Inflammatory macrophage treated with lipopolysaccharide for 1 hour (primary cell): ENCODE data around the gene TMEM164.
"Not testable (repeated sequence)": the region's sequence is repeated elsewhere in the genome, so short reads cannot be mapped to it uniquely, and the experiment has no call there.

Experiments used
- DNase-seq, 2 donors: peaks; one replicate each; pipeline ENCODE4 v3.0.0-alpha.2; 2020 to 2022

The TMEM164 gene

DNA sequence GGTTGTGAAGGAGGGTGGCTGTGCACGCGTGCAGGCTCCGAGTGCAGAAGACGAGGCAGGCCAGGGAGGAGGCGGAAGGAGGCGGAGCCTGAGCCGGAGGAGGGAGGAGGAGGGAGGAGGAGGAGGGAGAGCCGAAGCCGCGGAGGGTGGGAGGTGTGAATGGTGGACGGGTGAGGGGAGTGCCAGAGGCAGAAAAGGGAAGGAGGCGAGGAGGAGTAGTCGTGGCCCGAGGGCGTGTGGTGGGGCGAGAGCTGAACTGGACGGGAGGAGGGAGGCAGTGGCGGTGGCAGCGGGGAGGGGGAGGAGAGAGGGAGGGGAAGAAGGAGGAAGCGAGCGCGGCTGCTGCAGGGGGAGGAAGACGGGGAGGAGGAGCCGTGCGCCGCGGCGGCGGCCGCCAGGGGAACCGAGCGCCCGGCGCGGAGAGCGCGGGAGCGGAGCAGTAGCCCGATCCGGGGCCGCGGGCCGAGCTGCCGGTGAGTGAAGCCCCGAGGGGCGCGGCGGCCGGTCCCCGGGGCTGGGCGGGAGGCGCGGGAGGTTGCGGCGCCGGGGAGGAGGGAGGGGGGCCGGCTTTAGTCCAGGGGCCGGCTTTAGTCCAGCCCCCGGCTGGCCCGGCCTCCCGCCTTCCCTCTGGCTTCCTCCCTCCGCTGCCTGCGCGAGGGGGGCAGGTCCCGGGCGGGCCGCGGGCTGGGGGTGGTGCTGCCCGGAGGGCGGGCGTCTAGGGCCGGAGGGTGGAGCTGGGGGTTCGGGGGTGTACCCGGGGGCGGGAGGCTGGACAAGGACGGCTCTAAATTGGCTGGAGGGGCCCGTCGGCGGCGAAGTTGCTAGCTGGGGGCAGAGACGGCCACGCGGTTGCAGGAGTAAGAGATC, at the start of gene TMEM164:
TMEM164 (plus strand) TSS at position 815 of the 867 bp plus-strand sequence. CDS start 661 bp downstream, outside the sequence.
- DNase-seq = peak; percentile 57 to 61

GRCh38 chrX:109954333-109954732, 48.6 kb upstream of the TMEM164 start:
- no peak for DNase-seq

GRCh38 chrX:109954955-109955354, 48.0 kb upstream of the TMEM164 start:
- no peak for DNase-seq

GRCh38 chrX:109958266-109958665, 44.6 kb upstream of the TMEM164 start:
- DNase-seq = no peak

DNA sequence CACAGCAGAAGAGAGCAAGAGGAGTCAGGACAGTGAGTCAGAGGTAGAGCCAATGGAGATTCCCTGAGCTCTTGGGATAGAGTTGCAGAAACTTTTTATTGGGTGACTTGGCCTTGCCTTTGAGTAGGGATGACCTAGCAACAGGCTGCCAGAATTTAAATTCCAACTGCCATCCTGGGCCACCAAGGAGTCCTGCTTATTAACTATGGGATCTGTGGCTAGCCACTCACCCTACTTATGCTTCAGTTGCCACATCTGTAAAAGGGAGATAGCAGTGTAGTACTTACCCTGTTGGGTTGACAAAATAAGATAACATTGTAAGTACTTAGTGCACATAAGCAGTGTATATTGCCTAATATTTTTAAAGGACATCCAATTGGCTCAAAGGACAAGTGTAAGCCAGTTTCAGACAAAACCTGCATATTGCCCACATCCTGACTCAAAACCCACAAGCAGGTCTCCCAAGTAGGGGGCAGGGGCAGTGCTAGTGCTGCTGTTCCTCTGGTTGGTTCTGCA, 43.5 kb upstream of the TMEM164 start:
- no peak for DNase-seq

DNA sequence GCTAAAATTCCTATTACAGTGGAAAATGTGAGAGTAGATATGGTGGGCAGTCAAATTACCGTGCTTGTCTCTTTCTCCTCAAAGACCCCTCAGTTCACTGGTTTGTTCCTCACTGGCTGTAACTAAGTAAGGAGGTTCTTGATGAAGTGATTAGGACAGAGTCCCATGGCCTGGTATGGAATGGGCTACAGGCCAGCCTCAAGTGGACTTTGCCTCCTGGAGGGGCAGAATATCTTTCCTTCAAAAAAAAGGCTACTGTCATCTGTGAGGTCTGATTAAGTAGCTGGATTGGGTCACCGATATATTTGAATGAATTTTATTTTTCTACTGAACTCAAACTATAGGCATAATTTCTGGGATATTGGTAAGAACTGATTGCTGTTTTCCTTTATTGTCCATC, 38.5 kb upstream of the TMEM164 start:
- no peak for DNase-seq

DNA sequence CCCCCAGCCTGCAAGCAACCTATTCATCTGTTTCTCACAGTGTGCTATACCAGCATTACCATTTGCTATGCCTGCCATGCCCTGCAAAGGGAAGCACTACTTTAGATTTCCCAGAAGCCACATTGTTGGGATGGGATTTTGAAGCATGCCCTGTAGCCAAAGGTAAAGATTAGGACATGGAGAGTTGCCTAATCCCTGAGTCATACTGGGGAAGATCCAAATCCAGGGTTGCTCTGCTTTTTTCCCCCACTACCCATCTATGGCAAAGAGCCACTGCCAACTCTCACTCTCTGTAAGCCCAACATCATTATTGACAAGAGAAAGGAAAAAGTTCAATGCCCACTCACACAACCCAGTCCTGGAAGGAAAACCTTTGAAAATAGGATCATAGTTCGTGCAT, 36.7 kb upstream of the TMEM164 start:
- DNase-seq = no peak

GRCh38 chrX:109967156-109967555, 35.8 kb upstream of the TMEM164 start:
- DNase-seq = no peak

- not testable (repeated sequence) for DNase-seq
These were observed 32.1 kb upstream of the TMEM164 start for GRCh38 chrX:109970841-109971240.

DNA sequence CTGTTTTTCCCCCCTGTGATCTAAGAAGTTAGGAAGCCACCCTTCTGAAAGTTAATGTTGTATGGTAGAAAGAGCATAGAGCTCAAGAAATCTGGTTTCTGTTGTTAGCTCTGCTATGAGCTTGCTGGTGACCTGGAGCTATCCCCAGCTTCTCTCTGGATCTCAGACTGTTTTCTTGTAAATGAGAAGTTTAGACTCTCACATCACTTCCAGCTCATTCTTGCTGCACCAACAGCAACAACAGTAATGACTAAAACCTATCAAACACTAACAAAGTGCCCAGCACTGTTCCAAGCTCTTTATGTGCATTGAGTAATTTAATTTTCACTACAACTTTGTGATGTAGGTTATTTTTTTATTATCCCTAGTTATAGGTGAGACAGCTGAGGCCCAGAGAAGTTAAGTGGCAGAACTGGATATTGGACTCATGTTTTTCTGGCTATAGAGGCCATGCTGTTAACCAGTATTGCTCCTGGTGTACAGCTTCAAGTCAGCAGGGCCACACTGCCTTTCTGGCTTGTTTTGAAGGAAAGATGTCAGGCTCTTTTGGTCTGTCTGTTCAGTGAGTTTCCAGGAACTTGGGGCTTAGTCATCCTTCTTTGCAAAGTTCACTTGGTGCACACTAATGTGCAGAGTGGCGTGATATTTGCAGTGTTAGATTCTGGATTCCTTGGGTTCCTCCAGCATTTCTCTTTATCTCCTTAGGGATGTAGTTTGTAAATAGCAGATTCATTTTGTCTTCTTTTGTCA, 27.8 kb upstream of the TMEM164 start:
- no peak for DNase-seq

DNA sequence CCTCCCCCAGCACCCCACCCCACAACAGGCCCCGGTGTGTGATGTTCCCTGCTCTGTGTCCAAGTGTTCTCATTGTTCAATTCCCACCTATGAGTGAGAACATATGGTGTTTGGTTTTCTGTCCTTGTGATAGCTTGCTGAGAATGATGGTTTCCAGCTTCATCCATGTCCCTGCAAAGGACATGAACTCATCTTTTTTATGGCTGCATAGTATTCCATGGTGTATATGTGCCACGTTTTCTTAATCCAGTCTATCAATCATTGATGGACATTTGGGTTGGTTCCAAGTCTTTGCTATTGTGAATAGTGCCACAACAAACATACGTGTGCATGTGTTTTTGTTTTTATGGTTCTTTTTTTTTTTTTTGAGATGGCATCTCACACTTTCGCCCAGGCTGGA, 17.7 kb upstream of the TMEM164 start:
- DNase-seq = not testable (repeated sequence)

DNA sequence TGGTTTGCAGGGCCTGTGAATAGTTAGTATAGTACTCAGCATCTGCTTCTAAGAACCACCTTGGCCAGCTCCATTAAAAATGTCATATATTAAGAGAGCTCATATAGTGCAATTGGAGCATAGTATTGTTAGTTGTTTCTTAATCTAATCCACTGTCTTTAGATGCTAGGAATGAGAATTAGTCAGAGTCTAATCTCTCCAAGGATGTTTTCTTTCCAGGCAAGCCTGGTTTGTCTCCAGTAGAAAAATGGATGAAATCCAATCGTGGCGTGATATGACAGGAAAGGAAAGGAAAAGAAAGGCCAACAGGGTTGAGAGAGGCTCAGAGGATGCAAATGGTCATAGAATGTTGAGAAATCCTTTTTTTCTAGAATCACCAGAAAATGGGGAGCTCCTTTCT, 15.0 kb upstream of the TMEM164 start:
- no peak for DNase-seq

GRCh38 chrX:109990582-109991276, 12.2 kb upstream of the TMEM164 start:
- no peak for DNase-seq

GRCh38 chrX:109992203-109992602, 10.7 kb upstream of the TMEM164 start:
- DNase-seq = no peak

- DNase-seq = no peak
These were observed 7.8 kb upstream of the TMEM164 start for GRCh38 chrX:109995155-109995554.

DNA sequence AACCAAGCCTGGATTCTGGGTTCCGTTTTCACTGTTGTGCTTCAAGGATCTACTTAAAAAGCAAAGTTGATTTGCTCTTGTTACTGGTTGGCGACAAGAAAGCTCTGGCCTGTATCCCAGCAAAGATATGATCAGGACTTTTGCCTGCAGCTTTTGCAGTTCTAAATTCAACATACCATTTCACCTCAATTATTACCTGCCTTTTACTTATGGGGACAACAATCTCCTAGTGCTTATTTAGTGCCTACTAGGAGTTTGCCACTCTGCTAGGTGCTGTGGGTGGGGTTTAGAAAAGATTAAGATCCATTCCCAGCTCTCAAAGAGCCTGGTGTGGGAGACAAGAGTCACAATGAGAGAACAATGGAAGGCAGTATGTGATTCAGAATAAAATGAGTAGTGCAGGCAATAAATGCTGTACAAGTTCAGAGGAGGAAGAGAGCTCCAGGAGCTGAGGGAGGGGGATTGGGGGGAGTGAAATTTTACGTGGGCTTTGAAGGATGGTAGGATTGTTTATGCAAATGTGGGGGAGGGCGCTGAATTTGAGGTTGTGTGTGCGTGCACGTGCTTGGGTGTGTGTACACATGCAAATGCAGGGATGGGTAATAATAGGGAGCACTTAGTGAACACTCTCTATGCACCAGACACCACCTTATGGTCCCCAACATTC, 5.0 kb upstream of the TMEM164 start:
- DNase-seq = no peak

GRCh38 chrX:110000000-110000399, 2.9 kb upstream of the TMEM164 start:
- no peak for DNase-seq

- no peak for DNase-seq
These were observed 1.8 kb upstream of the TMEM164 start for GRCh38 chrX:110000847-110001713.

GRCh38 chrX:110001740-110002299, 1.1 kb upstream of the TMEM164 start:
- no peak for DNase-seq

- no peak for DNase-seq
These were observed 548 bp downstream of the TMEM164 start for GRCh38 chrX:110003167-110004156.
